Activated naive CD4-positive, alpha-beta T cell treated with anti-CD3 and anti-CD28 coated beads, Interleukin-2, amount 50 U/mL, for 72 hours (primary cell): ENCODE results near the gene DOCK10. TPM values are rescaled to one million over a fixed set of nuclear protein-coding genes. Genes with fewer than 3 reads are reported as not detected.
"Not testable (repeated sequence)": the region's sequence is repeated elsewhere in the genome, so short reads cannot be mapped to it uniquely, and the experiment has no call there.

Experiments
- ATAC-seq, 2 donors: fragments of 150-1000 bp; cut with Tn5 transposase; 2 replicates each; pipeline ENCODE4 v1.10.0; 2021; ENCODE audit warnings: mild to moderate bottlenecking in 2 of 2, moderate library complexity in 2 of 2
- DNase-seq, 2 donors: peaks; one replicate each; pipeline ENCODE4 v3.0.0; 2021 to 2022; ENCODE audit warnings: low spot score in 2 of 2
- H3K27ac Mint-ChIP-seq, 2 donors: one replicate each; pipeline ENCODE4 v1.8.0; 2022; ENCODE audit warnings: mild to moderate bottlenecking in 2 of 2, mixed read lengths in 2 of 2
- H3K36me3 Mint-ChIP-seq, 2 donors: one replicate each; pipeline ENCODE4 v1.8.0; 2022; ENCODE audit warnings: mixed read lengths in 2 of 2
- H3K9me3 Mint-ChIP-seq, 2 donors: one replicate each; pipeline ENCODE4 v1.8.0; 2022; ENCODE audit warnings: mixed read lengths in 2 of 2
- total RNA-seq, 2 donors: library from RNA; stranded (reverse); gene quantifications; one replicate each; pipeline ENCODE4 v1.2.3, GENCODE V29; 2022

Gene DOCK10
- total RNA-seq, 2 donors from 2014 or later = 173 to 197 TPM

- peaks cover 0 to 20% of the 10 kb centered on the region in 2 donors for H3K36me3 Mint-ChIP-seq
- H3K9me3 Mint-ChIP-seq = no peaks in the 10 kb centered on the region
- ATAC-seq (peak; percentile 66 to 80), DNase-seq (no peak)
- no peak overlapping the region for H3K27ac Mint-ChIP-seq
Observed at GRCh38 chr2:225056330-225057073, 14.2 kb upstream of the DOCK10 start.

GRCh38 chr2:225055714-225056113 is 13.4 kb upstream of the DOCK10 start:
- no peak overlapping the region for H3K27ac Mint-ChIP-seq
- no peak for DNase-seq
- ATAC-seq = no peak
- H3K36me3 Mint-ChIP-seq = peaks cover 0 to 20% of the 10 kb centered on the region in 2 donors
- H3K9me3 Mint-ChIP-seq = no peaks in the 10 kb centered on the region

- no peak overlapping the region for H3K27ac Mint-ChIP-seq
- H3K9me3 Mint-ChIP-seq = no peaks in the 10 kb centered on the region
- no peak for DNase-seq
- H3K36me3 Mint-ChIP-seq = peaks cover 0 to 13% of the 10 kb centered on the region in 2 donors
- peak; percentile 66 to 88 for ATAC-seq
Observed at GRCh38 chr2:225052703-225053102, 10.4 kb upstream of the DOCK10 start.

- DNase-seq, ATAC-seq, H3K36me3 Mint-ChIP-seq, H3K27ac Mint-ChIP-seq, H3K9me3 Mint-ChIP-seq: not testable (repeated sequence)
Observed at GRCh38 chr2:225047502-225047901, 5.2 kb upstream of the DOCK10 start.

GRCh38 chr2:225042800-225043167 is 516 bp upstream of the DOCK10 start:
- DNase-seq (no peak), ATAC-seq (no peak)
- Mint-ChIP-seq H3K9me3 (no peaks in the 10 kb centered on the region), H3K27ac (peak overlapping the region in 1 of 2 donors; percentile 98), H3K36me3 (peaks cover 12 to 18% of the 10 kb centered on the region in 2 donors)

GRCh38 chr2:225041207-225041850 is 939 bp downstream of the DOCK10 start:
- H3K36me3 Mint-ChIP-seq = peaks cover 12 to 18% of the 10 kb centered on the region in 2 donors
- ATAC-seq (peak; percentile 64 to 75), DNase-seq (peak; percentile 54 to 82)
- H3K27ac Mint-ChIP-seq = peak overlapping the region; percentile 98 to 99
- H3K9me3 Mint-ChIP-seq = no peaks in the 10 kb centered on the region

- Mint-ChIP-seq H3K9me3 (no peaks in the 10 kb centered on the region), H3K27ac (peak overlapping the region; percentile 98 to 99), H3K36me3 (peaks cover 16 to 18% of the 10 kb centered on the region in 2 donors)
- ATAC-seq (peak; percentile 20 to 38), DNase-seq (peak; percentile 38 to 60)
Observed at GRCh38 chr2:225040856-225041206, 1.4 kb downstream of the DOCK10 start.

- Mint-ChIP-seq H3K27ac (peak overlapping the region; percentile 90 to 98), H3K9me3 (no peaks in the 10 kb centered on the region), H3K36me3 (peaks cover 18 to 20% of the 10 kb centered on the region in 2 donors)
- no peak for DNase-seq
- ATAC-seq = no peak
Observed at GRCh38 chr2:225040142-225040541, 2.1 kb downstream of the DOCK10 start.

GRCh38 chr2:225038231-225038523 is 4.1 kb downstream of the DOCK10 start:
- no peak for DNase-seq
- Mint-ChIP-seq H3K27ac (peak overlapping the region; percentile 93 to 98), H3K36me3 (peaks cover 32 to 39% of the 10 kb centered on the region in 2 donors), H3K9me3 (peaks cover 0 to 4% of the 10 kb centered on the region in 2 donors)
- ATAC-seq = peak in 1 of 2 donors; percentile 4

GRCh38 chr2:225037415-225038230 is 4.6 kb downstream of the DOCK10 start:
- H3K36me3 Mint-ChIP-seq = peaks cover 32 to 40% of the 10 kb centered on the region in 2 donors
- no peak for DNase-seq
- H3K27ac Mint-ChIP-seq = peak overlapping the region; percentile 93 to 98
- peaks cover 0 to 4% of the 10 kb centered on the region in 2 donors for H3K9me3 Mint-ChIP-seq
- ATAC-seq = peak in 1 of 2 donors; percentile 46

GRCh38 chr2:225036431-225036830 is 5.8 kb downstream of the DOCK10 start:
- H3K27ac Mint-ChIP-seq = peak overlapping the region in 1 of 2 donors; percentile 98
- ATAC-seq (no peak), DNase-seq (no peak)
- H3K9me3 Mint-ChIP-seq = peaks cover 0 to 6% of the 10 kb centered on the region in 2 donors
- peaks cover 30 to 45% of the 10 kb centered on the region in 2 donors for H3K36me3 Mint-ChIP-seq

GRCh38 chr2:225033440-225034318 is 8.6 kb downstream of the DOCK10 start:
- DNase-seq (no peak), ATAC-seq (no peak)
- peaks cover 0 to 6% of the 10 kb centered on the region in 2 donors for H3K9me3 Mint-ChIP-seq
- H3K27ac Mint-ChIP-seq = peak overlapping the region in 1 of 2 donors; percentile 66
- H3K36me3 Mint-ChIP-seq = peaks cover 14 to 38% of the 10 kb centered on the region in 2 donors

GRCh38 chr2:225032246-225032645 is 10.0 kb downstream of the DOCK10 start:
- H3K36me3 Mint-ChIP-seq = peaks cover 21 to 47% of the 10 kb centered on the region in 2 donors
- peaks cover 0 to 12% of the 10 kb centered on the region in 2 donors for H3K9me3 Mint-ChIP-seq
- no peak overlapping the region for H3K27ac Mint-ChIP-seq

GRCh38 chr2:225031599-225031998 is 10.7 kb downstream of the DOCK10 start:
- Mint-ChIP-seq H3K27ac (peak overlapping the region; percentile 76 to 79), H3K36me3 (peaks cover 21 to 53% of the 10 kb centered on the region in 2 donors), H3K9me3 (peaks cover 0 to 12% of the 10 kb centered on the region in 2 donors)
- DNase-seq (no peak), ATAC-seq (peak in 1 of 2 donors; percentile 12)

More at GRCh38 chr2:225032246-225032645, 10.0 kb downstream of the DOCK10 start:
- no peak for DNase-seq
- ATAC-seq = no peak

GRCh38 chr2:225030893-225031292 is 11.4 kb downstream of the DOCK10 start:
- Mint-ChIP-seq H3K27ac (peak overlapping the region in 1 of 2 donors; percentile 76), H3K9me3 (peaks cover 0 to 12% of the 10 kb centered on the region in 2 donors), H3K36me3 (peaks cover 21 to 50% of the 10 kb centered on the region in 2 donors)
- ATAC-seq (peak in 1 of 2 donors; percentile 65), DNase-seq (no peak)

- DNase-seq = no peak
- peak; percentile 70 to 74 for ATAC-seq
- H3K36me3 Mint-ChIP-seq = peaks cover 21 to 46% of the 10 kb centered on the region in 2 donors
- H3K27ac Mint-ChIP-seq = peak overlapping the region; percentile 70 to 86
- peaks cover 0 to 12% of the 10 kb centered on the region in 2 donors for H3K9me3 Mint-ChIP-seq
Observed at GRCh38 chr2:225030203-225030602, 12.1 kb downstream of the DOCK10 start.
